RWPE2 (cell line): ENCODE results near the gene ZNF296.
A peak's percentile ranks its signal among the peaks of the same experiment; 100 is the strongest.

Experiments used
- ATAC-seq: fragments of 200-7000 bp; cut with Tn5 transposase; 3 replicates; pipeline ENCODE4 v1.9.1; 2021; ENCODE audit warnings: low read depth
- DNase-seq: peaks from one replicate; pipeline ENCODE4 v3.0.0-alpha.2; 2020; ENCODE audit warnings: low spot score
- H3K27ac ChIP-seq: fragments of 450-650 bp; 2 replicates; pipeline ENCODE4 v1.5.1; 2017; ENCODE audit warnings: mild to moderate bottlenecking; ENCODE audit not compliant: poor library complexity, severe bottlenecking
- H3K27me3 ChIP-seq: fragments of 250-450 bp; sonication (Bioruptor Pico); 2 replicates; pipeline ENCODE4 v1.5.1; 2021; ENCODE audit warnings: mild to moderate bottlenecking, moderate library complexity; ENCODE audit not compliant: insufficient read depth, poor library complexity, severe bottlenecking
- H3K36me3 ChIP-seq: fragments of 250-450 bp; sonication (Bioruptor Pico); 2 replicates; pipeline ENCODE4 v1.5.1; 2020; ENCODE audit warnings: low read depth, mild to moderate bottlenecking, moderate library complexity
- H3K4me1 ChIP-seq: fragments of 250-450 bp; sonication (Bioruptor Pico); 2 replicates; pipeline ENCODE4 v1.5.1; 2021; ENCODE audit warnings: mild to moderate bottlenecking, moderate library complexity; ENCODE audit not compliant: insufficient read depth, poor library complexity, severe bottlenecking
- H3K4me3 ChIP-seq: fragments of 250-450 bp; sonication (Bioruptor Pico); 2 replicates; pipeline ENCODE4 v1.5.1; 2021; ENCODE audit warnings: mild to moderate bottlenecking, moderate library complexity; ENCODE audit not compliant: severe bottlenecking
- H3K9me3 ChIP-seq: fragments of 250-450 bp; sonication (Bioruptor Pico); 2 replicates; pipeline ENCODE4 v1.5.1; 2021; ENCODE audit warnings: mild to moderate bottlenecking, moderate library complexity; ENCODE audit not compliant: severe bottlenecking
- TF ChIP-seq, protein P1 (sequence below): fragments of 450-650 bp; IDR thresholded peaks from one replicate; pipeline ENCODE4 v1.5.1; 2017; ENCODE audit warnings: mild to moderate bottlenecking, moderate library complexity; ENCODE audit not compliant: poor library complexity, severe bottlenecking

Gene ZNF296

DNA sequence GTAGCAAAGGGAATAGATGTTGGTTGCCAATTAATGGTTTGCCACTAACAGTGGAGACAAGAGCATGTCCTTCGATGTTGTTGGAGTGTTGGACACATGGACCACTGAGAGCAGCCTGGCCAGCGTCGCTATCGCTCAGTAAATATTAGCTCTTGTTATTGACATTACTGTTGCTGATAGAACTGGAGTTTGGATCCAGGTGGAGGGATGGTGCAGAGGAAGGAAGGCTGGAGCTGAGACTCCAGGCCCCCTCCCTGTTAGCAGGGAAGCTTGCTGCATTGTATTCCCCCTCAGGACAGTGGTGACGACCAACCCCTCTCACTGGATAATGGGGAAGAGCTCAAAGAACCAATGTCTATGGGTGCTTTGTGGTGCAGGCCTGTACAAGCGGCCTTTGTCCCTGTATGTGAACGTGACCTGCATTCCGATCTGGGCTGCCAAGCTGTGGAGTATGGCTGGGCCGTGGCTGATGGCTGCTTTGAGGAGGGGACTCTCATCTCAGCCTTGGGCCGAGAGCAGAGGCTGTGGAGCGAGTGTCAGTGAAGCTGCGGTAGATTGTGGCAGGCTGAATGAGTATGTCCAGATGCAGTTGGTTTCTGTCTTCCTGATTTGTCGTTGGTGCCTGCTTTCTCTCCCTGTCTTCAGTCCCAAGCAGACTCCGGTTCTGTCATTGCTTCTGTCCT, 30.5 kb downstream of the ZNF296 start:
- H3K4me3 ChIP-seq: no peak overlapping the region
- no peaks in the 10 kb centered on the region for H3K4me1 ChIP-seq
- H3K36me3 ChIP-seq: peaks cover 62% of the 10 kb centered on the region
- TF ChIP-seq, protein P1, sequence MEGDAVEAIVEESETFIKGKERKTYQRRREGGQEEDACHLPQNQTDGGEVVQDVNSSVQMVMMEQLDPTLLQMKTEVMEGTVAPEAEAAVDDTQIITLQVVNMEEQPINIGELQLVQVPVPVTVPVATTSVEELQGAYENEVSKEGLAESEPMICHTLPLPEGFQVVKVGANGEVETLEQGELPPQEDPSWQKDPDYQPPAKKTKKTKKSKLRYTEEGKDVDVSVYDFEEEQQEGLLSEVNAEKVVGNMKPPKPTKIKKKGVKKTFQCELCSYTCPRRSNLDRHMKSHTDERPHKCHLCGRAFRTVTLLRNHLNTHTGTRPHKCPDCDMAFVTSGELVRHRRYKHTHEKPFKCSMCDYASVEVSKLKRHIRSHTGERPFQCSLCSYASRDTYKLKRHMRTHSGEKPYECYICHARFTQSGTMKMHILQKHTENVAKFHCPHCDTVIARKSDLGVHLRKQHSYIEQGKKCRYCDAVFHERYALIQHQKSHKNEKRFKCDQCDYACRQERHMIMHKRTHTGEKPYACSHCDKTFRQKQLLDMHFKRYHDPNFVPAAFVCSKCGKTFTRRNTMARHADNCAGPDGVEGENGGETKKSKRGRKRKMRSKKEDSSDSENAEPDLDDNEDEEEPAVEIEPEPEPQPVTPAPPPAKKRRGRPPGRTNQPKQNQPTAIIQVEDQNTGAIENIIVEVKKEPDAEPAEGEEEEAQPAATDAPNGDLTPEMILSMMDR: no peak
- no peaks in the 10 kb centered on the region for H3K27me3 ChIP-seq
- H3K27ac ChIP-seq: no peak overlapping the region
- ATAC-seq (no peak), DNase-seq (no peak)
- no peaks in the 10 kb centered on the region for H3K9me3 ChIP-seq

- ATAC-seq: no peak
- TF ChIP-seq, protein P1: no peak
- H3K27me3 ChIP-seq: no peaks in the 10 kb centered on the region
- H3K36me3 ChIP-seq: peaks cover 64% of the 10 kb centered on the region
- H3K9me3 ChIP-seq: no peaks in the 10 kb centered on the region
- no peaks in the 10 kb centered on the region for H3K4me1 ChIP-seq
- H3K27ac ChIP-seq: no peak overlapping the region
- DNase-seq: no peak
- H3K4me3 ChIP-seq: no peak overlapping the region
Observed at GRCh38 chr19:45041125-45041524, 35.2 kb downstream of the ZNF296 start.

GRCh38 chr19:45040059-45040771, 36.1 kb downstream of the ZNF296 start:
- no peak overlapping the region for H3K27ac ChIP-seq
- H3K4me1 ChIP-seq: no peaks in the 10 kb centered on the region
- ATAC-seq: no peak
- no peak for DNase-seq
- TF ChIP-seq, protein P1: no peak
- peaks cover 55% of the 10 kb centered on the region for H3K36me3 ChIP-seq
- no peak overlapping the region for H3K4me3 ChIP-seq
- no peaks in the 10 kb centered on the region for H3K9me3 ChIP-seq
- H3K27me3 ChIP-seq: no peaks in the 10 kb centered on the region

- Histone ChIP-seq H3K27ac (peak within 1 kb of the TSS; percentile 71), H3K9me3 (no peaks in the 10 kb centered on the region), H3K4me1 (no peaks in the 10 kb centered on the region), H3K4me3 (peak within 1 kb of the TSS; percentile 95), H3K27me3 (no peaks in the 10 kb centered on the region), H3K36me3 (peaks cover 45% of the 10 kb centered on the region)
- peak; percentile 98 for ATAC-seq
- DNase-seq: peak; percentile 86
- TF ChIP-seq, protein P1: no peak
Observed at GRCh38 chr19:45038931-45039893, 37.1 kb downstream of the ZNF296 start, which contains the start of gene CLASRP. CLASRP (plus strand) TSS chr19:45039045; CDS start chr19:45040213, 1,168 bp downstream.
